Measurements from ENCODE around the gene DEFB114.

DNA sequence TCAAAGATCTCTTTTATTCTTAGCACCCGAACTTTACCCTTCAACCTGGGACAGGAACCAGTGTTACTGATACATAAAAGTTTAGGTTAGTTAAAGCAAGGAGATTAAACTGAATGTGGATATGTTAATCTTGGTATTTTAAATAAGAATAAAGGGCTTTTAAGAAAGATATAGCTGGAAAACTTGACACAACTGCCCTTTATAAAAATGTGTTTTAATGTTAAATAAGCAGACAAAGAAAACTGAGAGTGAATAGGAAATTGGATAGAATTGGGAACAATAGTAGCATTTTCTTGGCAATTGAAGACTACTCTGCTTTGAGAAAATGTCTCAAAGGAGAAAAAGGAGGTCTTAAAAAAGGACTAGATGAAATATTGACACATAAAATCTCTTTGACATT lies 51.8 kb downstream of the DEFB114 start:
- TF ChIP-seq, protein P1, sequence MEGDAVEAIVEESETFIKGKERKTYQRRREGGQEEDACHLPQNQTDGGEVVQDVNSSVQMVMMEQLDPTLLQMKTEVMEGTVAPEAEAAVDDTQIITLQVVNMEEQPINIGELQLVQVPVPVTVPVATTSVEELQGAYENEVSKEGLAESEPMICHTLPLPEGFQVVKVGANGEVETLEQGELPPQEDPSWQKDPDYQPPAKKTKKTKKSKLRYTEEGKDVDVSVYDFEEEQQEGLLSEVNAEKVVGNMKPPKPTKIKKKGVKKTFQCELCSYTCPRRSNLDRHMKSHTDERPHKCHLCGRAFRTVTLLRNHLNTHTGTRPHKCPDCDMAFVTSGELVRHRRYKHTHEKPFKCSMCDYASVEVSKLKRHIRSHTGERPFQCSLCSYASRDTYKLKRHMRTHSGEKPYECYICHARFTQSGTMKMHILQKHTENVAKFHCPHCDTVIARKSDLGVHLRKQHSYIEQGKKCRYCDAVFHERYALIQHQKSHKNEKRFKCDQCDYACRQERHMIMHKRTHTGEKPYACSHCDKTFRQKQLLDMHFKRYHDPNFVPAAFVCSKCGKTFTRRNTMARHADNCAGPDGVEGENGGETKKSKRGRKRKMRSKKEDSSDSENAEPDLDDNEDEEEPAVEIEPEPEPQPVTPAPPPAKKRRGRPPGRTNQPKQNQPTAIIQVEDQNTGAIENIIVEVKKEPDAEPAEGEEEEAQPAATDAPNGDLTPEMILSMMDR (IDR thresholded peaks at IDR 0.05 in 4 of 5, conservative IDR thresholded peaks at IDR 0.05 in 1 of 5) = no peak
- TF ChIP-seq POLR2A (IDR thresholded peaks at IDR 0.05) = no peak

Data from gastrocnemius medialis (tissue), 4 donors.